ENCODE measurements around the gene S100B.
A peak's percentile ranks its signal among the peaks of the same experiment; 100 is the strongest.
"Not testable (repeated sequence)": the region's sequence is repeated elsewhere in the genome, so short reads cannot be mapped to it uniquely, and the experiment has no call there.

S100B gene

DNA sequence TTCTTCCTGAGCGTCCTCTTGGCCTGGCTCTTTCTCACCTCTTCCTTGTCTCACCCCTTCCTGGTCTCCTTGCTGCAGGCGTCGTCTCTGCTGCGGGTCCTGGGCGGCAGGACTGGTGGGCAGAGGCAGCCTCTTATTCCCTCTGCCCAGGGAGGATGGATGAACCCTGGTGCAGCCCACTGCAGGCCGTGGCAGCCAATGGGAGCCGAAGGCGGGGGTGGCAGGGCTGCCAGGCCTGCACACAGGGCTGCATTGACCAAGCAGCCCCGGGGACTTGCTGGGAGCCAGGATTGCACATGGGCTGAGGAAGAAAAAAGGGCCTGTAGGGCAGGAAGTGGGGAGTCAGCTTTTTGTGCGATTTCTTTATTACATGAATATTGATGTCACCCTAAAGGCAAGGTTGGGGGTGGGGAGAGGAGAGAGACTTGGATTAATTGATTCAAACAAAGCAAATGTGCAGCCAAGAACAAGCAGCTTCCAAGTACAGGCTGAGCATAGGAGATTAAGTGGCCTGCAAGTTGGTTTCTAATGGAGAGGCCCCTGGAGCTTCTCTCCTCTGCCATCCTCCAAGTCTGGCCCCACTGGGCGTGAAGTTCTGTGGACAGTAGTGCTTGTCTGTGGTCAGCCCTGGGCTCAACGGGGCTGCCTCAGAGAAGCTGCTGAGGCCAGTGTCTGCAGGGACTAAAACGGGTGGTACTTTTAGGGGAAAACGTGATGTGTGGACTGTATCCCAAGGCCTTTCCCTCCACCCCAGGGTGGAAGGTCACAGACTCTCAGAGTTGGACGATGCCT is at the start of gene S100B:
S100B (minus strand) TSS at position 108 of the 792 bp plus-strand sequence. CDS start 2,667 bp downstream, outside the sequence.
- no peak for DNase-seq (ENCODE audit: low spot score)

DNA sequence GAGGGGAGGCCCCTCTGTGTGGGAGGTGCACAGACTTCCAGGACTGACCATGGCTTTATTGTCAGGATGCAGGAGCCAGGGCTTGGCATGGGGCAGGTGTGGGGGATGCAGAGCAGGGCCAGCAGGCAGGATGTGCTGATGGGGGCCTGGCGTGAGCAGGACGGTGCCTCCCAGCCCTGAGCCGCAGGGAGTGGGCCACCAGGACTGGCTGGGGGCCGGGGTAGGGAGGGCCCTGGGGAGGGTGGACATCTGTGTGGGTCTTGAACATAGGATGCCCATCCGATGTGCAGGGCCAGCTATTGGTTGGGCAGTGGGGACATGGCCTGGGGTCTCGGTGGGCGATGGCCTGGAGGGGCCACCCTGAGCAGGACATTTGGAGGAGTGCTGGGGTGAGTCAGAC is 46.2 kb upstream of the S100B start:
- no peak for DNase-seq (ENCODE audit: low spot score)

DNA sequence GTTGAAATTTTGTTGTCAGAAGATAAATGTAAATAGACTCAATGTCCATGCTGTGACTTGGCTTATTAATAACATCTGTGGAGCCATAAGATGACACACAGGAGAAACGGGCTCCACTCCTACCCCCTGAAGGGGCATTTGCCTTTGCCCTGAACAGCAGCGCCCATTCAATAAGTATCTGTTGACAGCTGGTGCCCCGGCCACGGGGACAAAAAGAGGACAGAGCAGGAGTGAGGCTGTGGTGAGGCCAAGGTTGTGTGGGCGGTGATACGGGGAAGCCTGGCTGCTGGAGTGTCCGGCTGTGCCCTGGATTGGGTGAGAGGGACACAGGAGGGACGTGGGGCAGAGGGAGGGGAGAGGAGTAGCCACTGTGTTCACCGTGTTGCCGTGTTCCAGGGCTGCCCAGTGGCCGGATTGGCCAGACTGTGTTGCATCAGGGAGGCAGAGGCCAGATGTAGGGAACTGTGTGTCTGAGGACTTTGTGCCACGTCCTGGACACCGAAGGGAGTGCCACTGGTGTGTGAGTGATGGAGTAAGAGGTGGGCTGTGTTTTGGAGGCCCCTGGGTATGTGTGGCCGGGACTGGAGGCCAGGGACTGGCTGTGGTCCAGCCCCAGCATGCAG is 45.7 kb upstream of the S100B start:
- no peak for DNase-seq (ENCODE audit: low spot score)

DNA sequence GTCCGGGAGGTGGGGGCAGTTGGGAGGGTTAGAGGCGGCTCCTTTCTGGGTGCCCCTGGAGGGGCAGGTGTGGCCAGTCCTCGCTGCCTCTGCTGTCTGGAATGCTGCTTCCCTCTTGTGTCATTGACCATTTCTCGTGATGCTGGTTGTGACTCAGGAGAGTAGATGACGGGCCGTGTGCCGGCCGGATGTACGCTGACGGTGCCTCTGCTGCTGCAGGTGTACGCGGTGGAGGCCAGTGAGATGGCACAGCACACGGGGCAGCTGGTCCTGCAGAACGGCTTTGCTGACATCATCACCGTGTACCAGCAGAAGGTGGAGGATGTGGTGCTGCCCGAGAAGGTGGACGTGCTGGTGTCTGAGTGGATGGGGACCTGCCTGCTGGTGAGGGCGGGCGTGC is 44.5 kb upstream of the S100B start:
- DNase-seq (ENCODE audit: low spot score), result no peak

DNA sequence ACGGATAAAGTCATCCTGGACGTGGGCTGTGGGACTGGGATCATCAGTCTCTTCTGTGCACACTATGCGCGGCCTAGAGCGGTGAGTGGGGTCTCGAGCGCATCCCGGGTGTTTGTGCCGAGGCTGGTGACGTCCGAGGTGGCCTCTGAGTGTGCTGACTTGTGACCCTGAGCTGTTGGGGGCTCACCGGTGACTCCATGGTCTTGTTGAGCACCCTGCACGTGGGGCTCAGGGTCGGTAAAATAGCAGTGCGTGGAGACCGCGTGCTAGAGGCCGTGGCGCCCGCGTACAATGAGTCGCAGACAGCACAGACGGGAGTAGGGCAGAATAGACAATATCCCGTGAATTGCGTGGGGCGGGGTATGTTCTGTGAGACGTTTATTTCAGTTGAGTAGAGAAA is 43.7 kb upstream of the S100B start:
- DNase-seq (ENCODE audit: low spot score), result no peak

DNA sequence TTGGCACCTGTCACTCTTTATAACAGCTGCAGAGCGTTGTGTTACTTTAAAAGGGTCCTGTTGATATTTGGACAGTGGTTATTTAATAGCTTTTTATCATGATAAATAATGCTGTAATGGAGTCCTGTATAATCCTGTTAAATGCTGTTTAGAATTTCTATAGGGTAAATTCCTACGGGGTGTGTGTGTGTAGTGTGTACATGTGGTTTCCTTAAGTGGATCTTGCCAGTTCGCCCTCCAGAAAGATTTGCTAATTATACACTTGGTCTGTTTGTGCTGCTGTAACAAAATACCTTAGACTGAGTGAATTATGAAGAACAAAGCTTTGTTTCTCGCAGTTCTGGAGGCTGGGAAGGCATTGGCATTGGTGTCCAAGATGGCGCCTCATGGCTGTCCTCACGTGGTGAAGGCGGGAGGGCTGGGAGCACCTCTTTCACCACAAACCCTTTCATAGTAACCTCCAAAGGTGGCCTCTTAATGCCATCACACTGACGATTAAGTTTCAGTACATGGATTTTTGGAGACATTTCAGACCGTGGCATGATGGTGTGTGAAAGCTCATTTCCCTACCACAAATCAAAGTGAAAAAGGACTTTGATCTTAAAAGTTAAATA is 41.8 kb upstream of the S100B start:
- DNase-seq (ENCODE audit: low spot score), result no peak

DNA sequence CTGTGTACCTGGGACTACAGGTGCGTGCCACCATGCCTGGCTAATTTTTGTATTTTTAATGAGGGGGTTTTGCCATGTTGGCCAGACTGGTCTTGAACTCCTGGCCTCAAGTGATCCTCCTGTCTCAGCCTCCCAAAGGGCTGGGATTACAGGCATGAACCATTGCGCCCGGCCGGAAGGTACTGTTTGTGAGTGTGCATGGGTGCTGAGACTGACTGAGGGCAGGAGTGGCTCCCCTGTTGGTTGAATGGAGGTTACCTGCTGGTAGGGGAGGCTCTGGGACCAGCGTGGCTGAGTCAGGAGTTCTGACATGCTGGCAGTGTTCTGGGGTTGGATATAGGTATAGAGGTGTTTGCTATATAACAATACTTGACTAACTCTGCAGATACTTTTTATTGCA is 41.0 kb upstream of the S100B start:
- DNase-seq (ENCODE audit: low spot score), result no peak

DNA sequence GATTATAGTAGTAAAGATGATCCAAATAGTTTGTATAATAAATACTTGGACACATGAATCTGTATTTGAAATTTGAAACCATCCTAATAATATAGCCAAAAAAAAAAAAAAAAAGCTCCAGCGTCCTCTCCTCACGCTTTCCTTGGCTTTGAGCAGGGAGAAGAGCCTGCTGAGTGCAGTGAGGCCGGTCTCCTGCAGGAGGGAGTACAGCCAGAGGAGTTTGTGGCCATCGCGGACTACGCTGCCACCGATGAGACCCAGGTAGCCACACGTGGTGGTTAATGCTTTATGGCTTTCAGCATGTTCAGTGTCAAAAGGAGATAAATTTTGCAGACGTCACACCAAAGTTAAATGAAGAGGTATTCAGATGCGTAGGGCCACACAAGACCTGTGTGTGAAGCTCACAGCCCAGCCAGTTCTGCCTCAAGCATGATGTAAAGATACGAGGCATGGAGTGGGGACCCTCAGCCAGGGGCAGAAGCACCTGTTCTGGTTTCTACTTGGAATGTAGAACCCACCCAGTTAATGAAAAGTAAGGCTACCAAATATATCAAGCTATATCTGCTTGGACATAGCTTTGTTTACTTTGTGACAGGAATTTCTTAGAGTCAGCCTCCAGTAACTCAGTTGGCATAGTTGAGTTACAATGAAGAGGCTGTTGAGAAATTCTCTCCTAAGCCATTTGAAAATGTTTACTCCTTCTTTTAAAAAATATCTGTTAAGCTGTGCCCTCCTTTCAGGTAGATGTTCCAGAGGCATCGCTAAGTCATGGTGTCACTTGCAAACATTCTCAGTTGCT is 38.7 kb upstream of the S100B start:
- DNase-seq (ENCODE audit: low spot score), result no peak

DNA sequence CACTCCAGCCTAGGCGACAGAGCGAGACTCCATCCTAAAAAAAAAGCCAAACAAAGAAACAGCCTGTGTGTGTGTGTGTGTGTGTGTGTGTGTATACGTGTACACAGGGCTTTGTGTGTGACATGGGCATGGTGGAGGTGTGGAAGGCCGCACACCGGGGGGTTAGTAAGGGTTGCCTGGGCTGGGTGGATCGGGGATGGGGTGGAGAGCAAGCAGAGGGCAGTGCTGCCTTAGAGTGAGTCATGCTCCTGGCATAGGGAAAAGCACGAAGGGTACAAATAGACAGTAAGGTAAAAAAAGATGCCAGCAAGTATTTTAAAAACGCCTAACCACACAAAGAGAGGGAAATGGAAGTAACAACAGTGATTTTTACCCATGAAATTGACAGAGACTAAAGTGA is 36.8 kb upstream of the S100B start:
- no peak for DNase-seq (ENCODE audit: low spot score)

DNA sequence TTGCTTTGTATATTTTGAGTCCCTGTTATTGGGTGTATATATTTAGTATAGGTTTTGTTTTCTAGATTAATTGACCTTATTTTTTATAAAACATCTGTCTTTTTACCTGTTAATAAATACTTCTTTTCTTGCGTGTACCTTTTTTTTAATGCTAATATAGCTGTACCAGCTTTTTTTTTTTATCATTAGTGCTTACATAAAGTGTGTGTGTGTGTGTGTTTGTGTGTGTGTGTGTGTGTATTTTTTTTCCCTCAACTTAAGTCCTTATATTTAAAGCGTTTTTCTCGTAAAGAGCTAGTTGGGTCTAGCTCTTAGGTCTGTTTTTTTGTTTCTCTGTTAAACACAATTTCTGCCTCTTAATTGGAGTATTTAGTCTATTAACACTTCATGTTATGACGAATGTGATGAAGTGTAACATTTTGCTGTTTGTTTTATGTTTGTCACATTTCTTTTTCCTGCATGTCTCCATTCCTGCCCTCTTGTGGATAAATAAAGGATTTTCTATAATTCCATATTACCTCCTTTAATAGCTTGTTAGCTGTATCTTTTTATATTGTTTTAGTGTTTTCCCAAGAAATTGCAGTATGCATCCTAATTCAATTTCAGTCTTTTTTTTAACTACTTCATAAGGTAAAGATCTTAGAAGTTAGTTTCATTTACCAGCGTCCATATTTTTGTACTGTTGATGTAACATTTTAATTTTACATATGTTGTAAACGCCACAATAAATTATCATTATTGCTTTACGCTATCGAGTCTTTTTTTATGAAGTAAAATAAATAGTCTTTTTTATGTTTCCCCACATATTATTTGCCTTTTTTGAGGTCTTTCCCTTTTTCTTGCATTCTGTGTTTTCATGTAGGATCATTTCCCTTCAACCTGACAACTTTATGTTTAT is 34.9 kb upstream of the S100B start:
- peak; percentile 27 for DNase-seq (ENCODE audit: low spot score)

DNA sequence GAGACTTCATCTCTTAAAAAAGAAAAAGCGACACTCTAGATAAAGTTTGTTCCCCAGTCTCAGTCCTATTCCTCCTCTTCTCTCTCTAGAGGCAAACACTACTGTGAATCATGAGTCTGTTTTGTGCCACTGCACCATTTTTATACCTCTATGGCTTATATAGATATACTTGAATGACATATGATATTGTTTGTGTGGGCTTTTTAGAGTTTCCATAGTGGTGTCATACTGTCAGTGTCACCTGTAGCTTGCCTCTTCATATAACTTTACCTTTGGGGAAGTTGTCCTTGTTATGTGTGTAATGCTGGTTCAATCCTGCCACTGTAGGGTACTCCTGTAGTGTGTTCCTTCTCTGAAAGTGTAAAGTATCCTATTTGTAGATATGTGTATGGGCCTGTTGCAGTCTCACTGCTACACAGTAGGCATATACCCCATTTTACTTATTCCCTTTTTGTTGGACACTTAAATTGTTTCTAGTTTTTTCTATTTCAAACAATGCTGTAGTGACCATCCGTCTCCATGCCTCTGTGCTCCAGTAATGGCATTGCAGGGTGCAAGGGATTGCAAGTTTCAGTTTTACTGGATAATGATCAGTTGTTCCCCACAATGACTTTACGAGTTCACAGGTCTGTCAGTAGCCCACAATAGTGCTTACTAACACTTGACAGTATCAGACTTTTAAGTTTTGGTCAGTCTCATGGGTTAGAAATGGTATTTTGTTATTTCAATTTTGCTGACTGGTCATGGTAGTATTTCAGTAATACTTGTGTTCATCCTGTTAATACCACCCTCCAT is 33.3 kb upstream of the S100B start:
- no peak for DNase-seq (ENCODE audit: low spot score)

DNA sequence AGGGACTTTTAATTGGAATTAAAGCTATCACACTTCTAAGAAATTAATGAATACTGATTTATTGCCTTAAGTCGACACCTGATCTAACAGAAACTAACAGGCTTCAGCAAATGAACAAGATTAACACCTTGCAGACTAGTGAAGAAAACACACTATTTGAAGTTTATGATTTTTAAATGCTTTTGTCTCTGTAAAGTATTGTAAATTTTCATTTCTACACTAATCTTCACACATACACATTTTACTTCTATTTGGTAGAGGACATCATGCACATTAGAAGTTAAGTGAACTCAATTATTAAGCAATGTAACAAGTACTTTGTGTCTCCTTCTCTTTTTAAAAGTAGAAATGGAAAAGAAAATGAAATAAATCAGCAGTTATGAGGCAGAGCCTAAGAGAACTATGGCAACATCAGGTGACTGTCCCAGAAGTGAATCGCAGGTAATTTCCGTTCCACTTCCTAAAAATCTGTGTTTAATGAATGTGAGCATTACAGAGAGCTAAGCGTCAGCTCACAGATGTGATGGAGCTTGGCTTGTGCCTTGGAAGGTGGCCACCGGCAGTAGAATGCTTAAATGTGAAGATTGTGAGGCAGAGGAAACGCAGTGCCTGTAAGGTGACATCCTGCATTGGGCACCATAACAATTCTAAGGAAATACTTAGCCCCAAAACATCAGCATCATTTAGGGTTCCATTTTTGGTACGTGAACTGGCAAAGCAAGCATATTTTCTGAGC is 31.8 kb upstream of the S100B start:
- DNase-seq (ENCODE audit: low spot score), result no peak

DNA sequence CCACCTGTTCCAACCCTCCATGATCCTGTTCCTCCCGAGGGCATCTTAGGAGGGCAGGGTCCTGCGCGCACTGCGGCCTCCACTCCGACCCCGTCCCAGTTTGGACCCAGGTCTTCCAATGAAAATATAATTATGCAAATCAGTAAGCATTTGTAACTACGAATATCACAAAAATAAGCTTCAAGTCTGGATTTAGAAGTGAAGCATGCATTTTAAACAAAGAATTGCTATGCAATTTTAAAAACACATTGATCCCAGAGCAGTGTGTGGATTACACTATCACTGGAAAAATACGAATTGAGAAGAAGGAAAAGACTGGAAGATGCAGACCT is 31.3 kb upstream of the S100B start:
- no peak for DNase-seq (ENCODE audit: low spot score)

DNA sequence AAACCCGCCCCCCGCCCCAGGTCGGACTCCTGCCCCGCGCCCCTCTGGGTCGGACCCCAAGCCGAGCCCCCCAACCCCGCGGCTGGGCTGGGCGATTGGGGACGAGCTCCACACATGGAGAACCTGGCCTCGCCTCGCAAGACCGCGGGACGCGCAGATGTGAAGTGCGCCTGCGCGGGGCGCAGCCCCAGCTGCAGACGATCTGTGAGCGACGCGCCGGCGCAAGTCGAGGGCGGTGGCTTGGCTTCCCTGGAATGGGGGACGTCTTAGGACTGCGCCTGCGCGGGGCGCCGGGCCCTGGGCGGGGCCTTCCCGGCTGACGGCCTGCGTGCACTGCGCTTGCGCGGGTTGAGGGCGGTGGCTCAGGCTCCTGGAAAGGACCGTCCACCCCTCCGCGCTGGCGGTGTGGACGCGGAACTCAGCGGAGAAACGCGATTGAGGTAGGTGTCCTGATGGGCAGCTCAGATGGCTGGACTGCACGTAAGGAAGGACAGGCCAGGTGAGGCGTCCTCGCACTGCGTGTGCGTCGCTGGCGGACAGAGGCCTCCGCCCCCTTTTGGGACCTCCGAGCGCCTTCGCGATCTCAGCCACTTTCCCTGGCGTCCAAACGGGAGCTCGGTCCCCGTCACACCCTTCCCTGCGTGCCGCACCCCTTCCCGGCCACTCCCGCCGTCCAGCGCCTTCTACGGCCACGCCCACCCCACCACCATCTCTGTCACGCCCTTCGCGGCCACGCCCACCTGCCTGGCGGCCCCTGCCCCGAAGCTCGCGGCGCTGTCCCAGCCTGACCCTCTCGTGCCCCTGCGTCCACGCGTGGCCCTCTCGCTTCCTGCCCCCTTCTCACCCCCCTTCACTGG is 30.7 kb upstream of the S100B start, which contains the start of gene PRMT2:
PRMT2 (plus strand) TSS at position 351 of the 857 bp plus-strand sequence. CDS start 1,278 bp downstream, outside the sequence.
- peak; percentile 100 for DNase-seq (ENCODE audit: low spot score)

DNA sequence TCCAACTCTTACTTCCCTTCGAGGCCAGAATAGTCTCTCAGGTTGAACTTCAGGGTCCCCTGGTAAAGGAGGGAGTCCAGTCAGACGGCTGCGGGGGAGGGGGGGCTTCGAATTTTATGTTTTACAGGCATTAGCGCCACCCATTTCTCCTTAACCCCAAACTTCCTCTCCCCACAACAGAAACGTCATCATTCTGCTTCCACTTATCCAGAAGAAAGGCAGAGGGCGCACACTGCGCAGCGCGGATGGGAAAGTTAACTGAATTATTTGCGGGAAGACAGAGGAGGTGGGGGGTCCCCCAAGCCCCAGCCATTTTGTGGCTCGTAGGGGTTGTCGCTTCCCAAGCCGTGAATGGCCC is 30.1 kb upstream of the S100B start:
- DNase-seq (ENCODE audit: low spot score), result peak; percentile 77

DNA sequence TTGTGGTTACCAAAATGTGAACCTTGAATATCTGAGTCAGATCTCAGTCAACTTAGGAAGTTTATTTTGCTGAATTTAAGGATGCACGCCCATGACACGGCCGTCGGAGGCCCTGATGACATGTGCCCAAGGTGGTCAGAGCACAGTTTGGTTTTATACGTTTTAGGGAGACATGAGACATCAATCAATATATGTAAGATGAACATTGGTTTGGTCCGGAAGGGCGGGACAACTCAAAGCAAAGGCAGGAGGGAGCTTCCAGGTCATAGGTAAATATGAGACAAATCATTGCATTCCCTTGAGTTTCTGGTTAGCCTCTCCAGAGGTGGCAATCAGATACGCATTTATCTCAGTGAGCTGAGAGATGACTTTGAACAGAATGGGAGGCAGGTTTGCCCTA is 29.5 kb upstream of the S100B start:
- no peak for DNase-seq (ENCODE audit: low spot score)

DNA sequence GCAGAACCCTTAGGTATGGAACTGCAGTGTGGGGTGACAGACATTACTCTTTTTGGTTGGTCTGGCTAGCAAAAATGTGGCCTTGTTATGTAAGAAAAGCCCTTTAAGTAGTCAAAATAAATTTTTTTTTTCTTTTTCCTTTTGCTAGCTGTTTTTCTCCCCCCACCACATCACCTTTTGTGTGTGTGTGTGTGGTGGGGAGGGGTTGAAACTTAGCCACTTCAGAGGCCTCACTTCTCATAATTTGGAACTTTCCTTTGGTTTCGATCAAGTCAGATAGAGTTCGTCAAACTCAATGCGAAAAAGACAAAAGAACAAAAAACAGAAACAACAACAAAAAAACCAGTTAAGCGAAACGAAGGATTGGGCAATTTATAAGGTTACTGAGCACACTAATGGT is 28.7 kb upstream of the S100B start:
- DNase-seq (ENCODE audit: low spot score), result no peak

DNA sequence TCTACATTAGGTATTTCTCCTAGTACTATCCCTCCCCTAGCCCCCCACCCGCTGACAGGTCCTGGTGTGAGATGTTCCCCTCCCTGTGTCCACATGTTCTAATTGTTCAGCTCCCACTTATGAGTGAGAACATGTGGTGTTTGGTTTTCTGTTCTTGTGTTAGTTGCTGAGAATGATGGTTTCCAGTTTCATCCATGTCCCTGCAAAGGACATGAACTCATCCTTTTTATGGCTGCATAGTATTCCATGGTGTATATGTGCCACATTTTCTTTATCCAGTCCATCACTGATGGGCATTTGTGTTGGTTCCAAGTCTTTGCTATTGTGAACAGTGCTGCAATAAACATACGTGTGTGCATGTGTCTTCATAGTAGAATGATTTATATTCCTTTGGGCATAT is 26.0 kb upstream of the S100B start:
- not testable (repeated sequence) for DNase-seq (ENCODE audit: low spot score)

DNA sequence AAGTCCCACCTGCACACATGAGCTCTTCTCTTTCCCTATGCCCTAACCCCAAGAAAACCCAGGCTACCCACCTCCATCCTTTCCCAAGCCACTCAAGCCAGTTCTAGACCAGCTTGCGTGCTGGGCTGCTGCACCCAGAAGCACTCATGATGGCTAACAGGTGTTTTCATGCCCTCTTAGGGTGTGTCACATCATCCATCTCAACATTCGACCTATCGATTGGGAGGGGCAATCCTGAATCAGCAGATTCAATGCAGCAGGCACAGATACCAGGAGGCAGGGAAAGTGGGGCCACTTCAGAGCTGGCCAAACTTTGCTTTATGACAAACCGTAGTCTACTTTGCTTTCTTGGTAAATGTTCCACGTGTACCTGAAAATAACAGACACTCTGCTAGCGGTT is 24.0 kb upstream of the S100B start:
- no peak for DNase-seq (ENCODE audit: low spot score)
